HG03196 (cell line): ENCODE data around the gene G3BP2.

Source experiments
- ATAC-seq: cut with Tn5 transposase; IDR thresholded peaks from one replicate; pipeline ENCODE4 v1.9.1; 2021; ENCODE audit not compliant: unreplicated experiment

G3BP2 gene

GRCh38 chr4:75644095-75644494, 29.1 kb downstream of the G3BP2 start:
- no peak for ATAC-seq

- ATAC-seq: no peak
These were observed 29.6 kb downstream of the G3BP2 start for GRCh38 chr4:75643651-75644050.

GRCh38 chr4:75639124-75639695, 34.0 kb downstream of the G3BP2 start:
- no peak for ATAC-seq

GRCh38 chr4:75637827-75638226, 35.4 kb downstream of the G3BP2 start:
- ATAC-seq: no peak

GRCh38 chr4:75637176-75637575, 36.0 kb downstream of the G3BP2 start:
- ATAC-seq: no peak

GRCh38 chr4:75634951-75635350, 38.3 kb downstream of the G3BP2 start:
- no peak for ATAC-seq

- ATAC-seq: no peak
These were observed 38.9 kb downstream of the G3BP2 start for GRCh38 chr4:75634281-75634680.

GRCh38 chr4:75633846-75634245, 39.4 kb downstream of the G3BP2 start:
- ATAC-seq: no peak

GRCh38 chr4:75630937-75631329, 42.3 kb downstream of the G3BP2 start:
- ATAC-seq: no peak

- ATAC-seq: peak; percentile 99
These were observed 42.9 kb downstream of the G3BP2 start, which contains the start of gene CDKL2 for GRCh38 chr4:75630174-75630936. CDKL2 (minus strand) TSS chr4:75630528; CDS start chr4:75625988, 4,540 bp downstream.

- no peak for ATAC-seq
These were observed 44.0 kb downstream of the G3BP2 start for GRCh38 chr4:75629239-75629638.

GRCh38 chr4:75623026-75623425, 50.2 kb downstream of the G3BP2 start:
- ATAC-seq: no peak

- no peak for ATAC-seq
These were observed 51.5 kb downstream of the G3BP2 start for GRCh38 chr4:75621715-75622114.

- ATAC-seq: no peak
These were observed 60.9 kb downstream of the G3BP2 start for GRCh38 chr4:75612306-75612705.

- ATAC-seq: no peak
These were observed 67.3 kb downstream of the G3BP2 start for GRCh38 chr4:75605928-75606327.

- ATAC-seq: no peak
These were observed 73.6 kb downstream of the G3BP2 start for GRCh38 chr4:75599647-75600046.

GRCh38 chr4:75598390-75598789, 74.8 kb downstream of the G3BP2 start:
- ATAC-seq: no peak

- ATAC-seq: no peak
These were observed 77.2 kb downstream of the G3BP2 start for GRCh38 chr4:75596061-75596460.

GRCh38 chr4:75593393-75593792, 79.8 kb downstream of the G3BP2 start:
- no peak for ATAC-seq
